ENCODE results near the gene ZFX.
A peak's percentile ranks its signal among the peaks of the same experiment; 100 is the strongest.

ZFX gene

DNA sequence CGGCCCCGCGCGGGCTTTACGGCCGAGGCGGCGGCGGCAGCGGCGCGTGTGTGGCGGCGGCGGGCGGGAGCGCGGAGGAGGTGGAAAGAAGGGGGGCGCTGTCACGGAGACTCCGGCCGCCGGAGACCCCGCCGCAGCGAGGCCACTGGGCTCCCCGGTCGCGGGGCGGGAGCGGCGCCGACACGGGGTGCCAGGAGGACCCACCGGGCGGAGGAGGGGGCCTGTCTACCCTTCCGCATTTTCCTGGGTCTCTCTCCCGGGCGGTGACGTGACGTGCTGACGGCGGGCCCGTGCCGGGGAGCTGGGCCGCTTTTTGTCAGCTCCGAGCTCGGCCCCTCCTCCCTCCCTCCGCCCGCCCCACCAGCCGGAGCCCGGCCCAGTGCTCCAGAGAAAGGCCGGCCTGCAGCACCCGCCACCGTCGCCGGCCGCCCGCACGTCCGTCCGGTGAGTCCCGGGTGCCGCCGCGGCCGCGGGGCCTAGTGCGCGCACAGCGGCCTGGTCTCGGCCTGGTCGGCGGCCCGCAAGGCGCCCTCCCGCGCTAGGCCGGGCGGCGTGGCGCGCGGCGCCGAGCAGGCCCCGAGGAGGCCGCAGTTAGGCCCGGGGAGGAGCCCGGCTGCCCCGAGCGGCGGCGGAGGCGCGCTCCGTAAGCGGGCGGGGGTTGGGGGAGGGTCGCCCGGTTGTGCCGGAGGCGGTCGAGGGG, at the start of gene ZFX:
Gene ZFX, plus strand, starts transcription at position 379 of the 700 bp plus-strand sequence. CDS start 23,014 bp downstream, outside the sequence.
- H3K36me3 ChIP-seq (ENCODE audit: insufficient read depth) = no peaks in the 10 kb centered on the region
- H4K20me1 ChIP-seq (ENCODE audit: insufficient read depth) = 0 out of 2 replicates have a peak, but pooled peaks cover 7% of the 10 kb centered on the region
- no peak within 1 kb of the TSS for H3K4me3 ChIP-seq (IDR thresholded peaks at IDR 0.05; ENCODE audit: insufficient read depth, low read depth, low read length)
- H2AFZ ChIP-seq (ENCODE audit: low read depth) = peak within 1 kb of the TSS; percentile 71
- peaks cover 40% of the 10 kb centered on the region for H3K79me2 ChIP-seq (ENCODE audit: insufficient read depth, low read depth)
- peak within 1 kb of the TSS; percentile 98 for H3K27ac ChIP-seq
- H3K27me3 ChIP-seq (ENCODE audit: insufficient read depth, low read depth) = no peaks in the 10 kb centered on the region
- TF ChIP-seq, protein P1, sequence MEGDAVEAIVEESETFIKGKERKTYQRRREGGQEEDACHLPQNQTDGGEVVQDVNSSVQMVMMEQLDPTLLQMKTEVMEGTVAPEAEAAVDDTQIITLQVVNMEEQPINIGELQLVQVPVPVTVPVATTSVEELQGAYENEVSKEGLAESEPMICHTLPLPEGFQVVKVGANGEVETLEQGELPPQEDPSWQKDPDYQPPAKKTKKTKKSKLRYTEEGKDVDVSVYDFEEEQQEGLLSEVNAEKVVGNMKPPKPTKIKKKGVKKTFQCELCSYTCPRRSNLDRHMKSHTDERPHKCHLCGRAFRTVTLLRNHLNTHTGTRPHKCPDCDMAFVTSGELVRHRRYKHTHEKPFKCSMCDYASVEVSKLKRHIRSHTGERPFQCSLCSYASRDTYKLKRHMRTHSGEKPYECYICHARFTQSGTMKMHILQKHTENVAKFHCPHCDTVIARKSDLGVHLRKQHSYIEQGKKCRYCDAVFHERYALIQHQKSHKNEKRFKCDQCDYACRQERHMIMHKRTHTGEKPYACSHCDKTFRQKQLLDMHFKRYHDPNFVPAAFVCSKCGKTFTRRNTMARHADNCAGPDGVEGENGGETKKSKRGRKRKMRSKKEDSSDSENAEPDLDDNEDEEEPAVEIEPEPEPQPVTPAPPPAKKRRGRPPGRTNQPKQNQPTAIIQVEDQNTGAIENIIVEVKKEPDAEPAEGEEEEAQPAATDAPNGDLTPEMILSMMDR (conservative IDR thresholded peaks at IDR 0.05; ENCODE audit: low read depth, low read length) = no peak
- peak within 1 kb of the TSS; percentile 95 for H3K9ac ChIP-seq
- peaks cover 56% of the 10 kb centered on the region for H3K4me1 ChIP-seq (ENCODE audit: low read depth, poor library complexity, severe bottlenecking)
- H3K4me2 ChIP-seq = peak within 1 kb of the TSS; percentile 88

DNA sequence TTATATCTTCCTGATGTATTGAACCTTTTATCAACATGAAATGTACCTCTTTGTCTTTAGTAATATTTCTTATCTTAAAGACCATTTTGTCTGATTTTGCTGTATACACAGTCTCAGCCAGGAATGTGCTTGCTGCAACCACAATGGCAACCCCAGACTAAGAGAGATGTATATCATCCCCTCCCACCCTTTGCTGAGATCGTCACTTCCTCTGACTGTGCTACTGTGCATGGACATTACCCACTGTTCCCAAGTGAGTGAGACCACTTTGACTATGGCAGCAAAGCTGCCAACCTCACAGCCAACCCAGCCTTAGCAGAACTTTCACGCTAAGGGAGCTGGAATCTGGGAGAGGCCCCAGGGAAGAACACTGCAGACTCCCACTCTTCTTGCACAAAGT, 48.8 kb upstream of the ZFX start:
- no peak overlapping the region for H3K27ac ChIP-seq
- no peak overlapping the region for H2AFZ ChIP-seq (ENCODE audit: low read depth)
- TF ChIP-seq, protein P1 (conservative IDR thresholded peaks at IDR 0.05; ENCODE audit: low read depth, low read length) = no peak

DNA sequence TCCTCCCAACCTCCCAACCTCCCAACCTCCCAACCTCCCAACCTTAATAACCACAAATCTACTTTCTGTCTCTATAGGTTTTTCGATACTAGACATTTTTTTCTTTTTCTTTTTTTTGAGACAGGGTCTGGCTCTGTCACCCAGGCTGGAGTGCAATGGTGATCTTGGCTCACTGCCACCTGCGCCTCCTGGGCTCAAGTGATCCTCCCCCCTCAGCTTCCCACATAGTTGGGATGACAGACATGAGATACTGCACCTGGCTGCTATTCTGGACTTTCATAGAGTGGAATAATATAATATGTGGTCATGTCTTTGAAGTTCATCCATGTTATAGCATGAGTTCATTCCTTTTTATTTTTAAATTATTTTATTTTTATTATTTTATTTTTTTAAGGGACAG, 39.5 kb upstream of the ZFX start:
- Histone ChIP-seq H2AFZ (ENCODE audit: low read depth) (no peak overlapping the region), H3K4me1 (ENCODE audit: low read depth, poor library complexity, severe bottlenecking) (no peaks in the 10 kb centered on the region), H3K79me2 (ENCODE audit: insufficient read depth, low read depth) (no peaks in the 10 kb centered on the region), H3K27me3 (ENCODE audit: insufficient read depth, low read depth) (no peaks in the 10 kb centered on the region), H4K20me1 (ENCODE audit: insufficient read depth) (no peaks in the 10 kb centered on the region), H3K27ac (no peak overlapping the region), H3K36me3 (ENCODE audit: insufficient read depth) (no peaks in the 10 kb centered on the region), H3K9ac (no peak overlapping the region), H3K4me3 (IDR thresholded peaks at IDR 0.05; ENCODE audit: insufficient read depth, low read depth, low read length) (no peak overlapping the region), H3K4me2 (no peak overlapping the region)
- TF ChIP-seq, protein P1 (conservative IDR thresholded peaks at IDR 0.05; ENCODE audit: low read depth, low read length) = no peak

More for the DNA sequence above, 48.8 kb upstream of the ZFX start:
- H3K36me3 ChIP-seq (ENCODE audit: insufficient read depth) = no peaks in the 10 kb centered on the region
- no peak overlapping the region for H3K4me2 ChIP-seq
- H3K79me2 ChIP-seq (ENCODE audit: insufficient read depth, low read depth) = no peaks in the 10 kb centered on the region
- no peak overlapping the region for H3K9ac ChIP-seq
- H3K27me3 ChIP-seq (ENCODE audit: insufficient read depth, low read depth) = no peaks in the 10 kb centered on the region
- H3K4me1 ChIP-seq (ENCODE audit: low read depth, poor library complexity, severe bottlenecking) = no peaks in the 10 kb centered on the region
- H4K20me1 ChIP-seq (ENCODE audit: insufficient read depth) = no peaks in the 10 kb centered on the region
- no peak overlapping the region for H3K4me3 ChIP-seq (IDR thresholded peaks at IDR 0.05; ENCODE audit: insufficient read depth, low read depth, low read length)

DNA sequence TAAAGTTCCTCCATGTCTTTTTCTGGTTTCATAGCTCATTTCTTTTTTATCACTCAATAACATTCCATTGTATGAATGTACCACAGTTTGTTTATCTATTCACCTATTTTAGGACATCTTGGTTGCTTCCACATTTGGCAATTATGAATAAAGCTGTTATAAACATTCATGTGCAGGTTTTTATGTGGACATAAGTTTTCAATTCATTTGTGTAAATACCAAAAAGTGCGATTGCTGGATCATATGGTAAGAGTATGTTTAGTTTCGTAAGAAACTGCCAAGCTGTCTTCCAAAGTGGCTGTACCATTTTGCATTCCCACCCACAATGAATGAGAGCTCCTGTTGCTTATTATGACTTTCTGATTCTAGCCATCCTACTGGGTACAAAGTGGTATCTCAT, 36.3 kb upstream of the ZFX start:
- Histone ChIP-seq H3K79me2 (ENCODE audit: insufficient read depth, low read depth) (no peaks in the 10 kb centered on the region), H3K27me3 (ENCODE audit: insufficient read depth, low read depth) (no peaks in the 10 kb centered on the region), H3K9ac (no peak overlapping the region), H3K4me3 (IDR thresholded peaks at IDR 0.05; ENCODE audit: insufficient read depth, low read depth, low read length) (no peak overlapping the region), H3K4me2 (no peak overlapping the region), H4K20me1 (ENCODE audit: insufficient read depth) (no peaks in the 10 kb centered on the region), H3K36me3 (ENCODE audit: insufficient read depth) (no peaks in the 10 kb centered on the region), H3K27ac (no peak overlapping the region), H3K4me1 (ENCODE audit: low read depth, poor library complexity, severe bottlenecking) (no peaks in the 10 kb centered on the region), H2AFZ (ENCODE audit: low read depth) (no peak overlapping the region)
- TF ChIP-seq, protein P1 (conservative IDR thresholded peaks at IDR 0.05; ENCODE audit: low read depth, low read length) = no peak
